ENCODE results near the gene CDCA5. TPM values are rescaled to one million over a fixed set of nuclear protein-coding genes. Genes with fewer than 3 reads are reported as not detected.

The CDCA5 gene
- total RNA-seq, 1 experiment from 2014 or later: 72.1 TPM

- RAD21 ChIA-PET (ENCODE audit: low non-redundant PET in 1 of 2, low total read pairs in 2 of 2, uncharacterized antibody in 2 of 2, unreplicated experiment in 2 of 2): no interaction called here
- Histone ChIP-seq H3K4me2 (ENCODE audit: low read length) (peak overlapping the region; percentile 31; the same call in 1 of the 2 replicates), H3K4me3 (replicated peaks in 1 of 2; ENCODE audit: low read depth in 1 of 2, low read length in 2 of 2) (no peak overlapping the region), H3K27ac (ENCODE audit: low read depth, low read length) (peak overlapping the region; percentile 39), H3K79me2 (ENCODE audit: insufficient read depth, low read length) (peaks cover 72% of the 10 kb centered on the region), H3K9ac (ENCODE audit: low read length) (peak overlapping the region; percentile 15; the same call in 1 of the 2 replicates), H3K9me3 (ENCODE audit: control insufficient read depth in 1 of 2, insufficient read depth in 1 of 2, low read depth in 1 of 2, low read length in 2 of 2) (no peaks in the 10 kb centered on the region), H3K27me3 (ENCODE audit: insufficient read depth, low read length) (no peaks in the 10 kb centered on the region), H2AFZ (ENCODE audit: low read depth, low read length, poor library complexity, severe bottlenecking) (no peak overlapping the region), H3K9me2 (ENCODE audit: insufficient read depth) (no peaks in the 10 kb centered on the region), H3K36me3 (ENCODE audit: control insufficient read depth in 1 of 2, insufficient read depth in 2 of 2, low read length in 2 of 2) (peaks cover 14 to 49% of the 10 kb centered on the region in 2 experiments; a peak in 2 of 4 replicates), H3K4me1 (ENCODE audit: control insufficient read depth in 1 of 2, insufficient read depth in 2 of 2, low read length in 2 of 2) (peaks cover 5 to 24% of the 10 kb centered on the region in 2 experiments; a peak in 3 of 4 replicates), H4K20me1 (ENCODE audit: insufficient read depth) (no peaks in the 10 kb centered on the region)
- no peak for DNase-seq (ENCODE audit: low read depth, low spot score)
- no peak for ATAC-seq
- TF ChIP-seq EGR1 (IDR thresholded peaks at IDR 0.05; ENCODE audit: low read depth): no peak
- intact Hi-C loops (cut with micrococcal nuclease): loop anchor here (5.0 kb wide), 1 partner anchor 67 kb away; the partner anchor contains the start of gene ARL2
- POLR2A ChIA-PET: interaction anchor here (0.8 to 1.5 kb wide), 2 partner anchors 33 to 43 kb away, joined by 3 read pairs; partner anchors contain the start of genes FAU, MRPL49 and TM7SF2
- CTCF ChIA-PET: no interaction called here
- BruUV-seq (replicated peaks): no TSS peak
These were observed 5.0 kb downstream of the CDCA5 start for GRCh38 chr11:65078786-65079342.

DNA sequence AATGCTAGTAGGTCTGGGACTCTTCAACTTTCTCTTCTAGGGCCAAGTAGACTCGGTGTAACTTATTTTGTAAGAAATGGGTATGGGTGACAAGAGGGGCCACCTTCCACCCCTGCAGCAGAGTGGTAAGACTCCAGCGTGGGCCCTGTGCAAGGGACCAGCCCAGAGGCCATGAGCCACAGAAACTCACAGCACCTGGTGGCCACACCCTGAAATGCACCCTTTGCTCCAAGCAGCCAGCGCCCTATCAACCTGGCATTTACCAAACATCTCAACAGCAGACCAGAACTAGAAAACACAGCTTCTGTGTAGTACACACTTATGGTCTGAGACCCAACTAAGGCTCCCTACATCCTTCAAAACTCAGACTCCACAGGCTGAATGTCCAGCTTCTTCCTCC lies 5.7 kb downstream of the CDCA5 start:
- intact Hi-C loops (cut with micrococcal nuclease): loop anchor here (5.0 kb wide), 1 partner anchor 66 kb away; the partner anchor contains the start of gene ARL2
- ATAC-seq: peak; percentile 88
- POLR2A ChIA-PET: interaction anchor here (0.8 kb wide), 1 partner anchor 34 kb away, joined by 3 read pairs; the partner anchor contains the start of gene TM7SF2
- Histone ChIP-seq H3K4me1 (ENCODE audit: control insufficient read depth in 1 of 2, insufficient read depth in 2 of 2, low read length in 2 of 2) (peaks cover 5 to 24% of the 10 kb centered on the region in 2 experiments; a peak in 3 of 4 replicates), H3K79me2 (ENCODE audit: insufficient read depth, low read length) (peaks cover 65% of the 10 kb centered on the region), H3K9me3 (ENCODE audit: control insufficient read depth in 1 of 2, insufficient read depth in 1 of 2, low read depth in 1 of 2, low read length in 2 of 2) (no peaks in the 10 kb centered on the region), H3K4me3 (replicated peaks in 1 of 2; ENCODE audit: low read depth in 1 of 2, low read length in 2 of 2) (no peak overlapping the region), H4K20me1 (ENCODE audit: insufficient read depth) (no peaks in the 10 kb centered on the region), H2AFZ (ENCODE audit: low read depth, low read length, poor library complexity, severe bottlenecking) (no peak overlapping the region), H3K27ac (ENCODE audit: low read depth, low read length) (peak overlapping the region; percentile 39), H3K4me2 (ENCODE audit: low read length) (peak overlapping the region; percentile 31; the same call in 1 of the 2 replicates), H3K9ac (ENCODE audit: low read length) (peak overlapping the region; percentile 15; the same call in 1 of the 2 replicates), H3K36me3 (ENCODE audit: control insufficient read depth in 1 of 2, insufficient read depth in 2 of 2, low read length in 2 of 2) (peaks cover 14 to 49% of the 10 kb centered on the region in 2 experiments; a peak in 2 of 4 replicates), H3K27me3 (ENCODE audit: insufficient read depth, low read length) (no peaks in the 10 kb centered on the region), H3K9me2 (ENCODE audit: insufficient read depth) (no peaks in the 10 kb centered on the region)
- DNase-seq (ENCODE audit: low read depth, low spot score): peak; percentile 29
- RAD21 ChIA-PET (ENCODE audit: low non-redundant PET in 1 of 2, low total read pairs in 2 of 2, uncharacterized antibody in 2 of 2, unreplicated experiment in 2 of 2): no interaction called here
- BruUV-seq (replicated peaks): no TSS peak
- CTCF ChIA-PET: no interaction called here
- TF ChIP-seq ZFX (IDR thresholded peaks at IDR 0.05): no peak
- no peak for TF ChIP-seq ATF3 (IDR thresholded peaks at IDR 0.05)
- TF ChIP-seq REST (IDR thresholded peaks at IDR 0.05; ENCODE audit: low read depth): no peak
- no peak for TF ChIP-seq EZH2phosphoT487 (IDR thresholded peaks at IDR 0.05; ENCODE audit: borderline replicate concordance)
- peak; percentile 52 to 83 (median 78); a peak in 5 of 6 replicates for TF ChIP-seq CTCF (IDR thresholded peaks at IDR 0.05 in 2 of 3, conservative IDR thresholded peaks at IDR 0.05 in 1 of 3; ENCODE audit: borderline replicate concordance in 1 of 3, insufficient read depth in 1 of 3, low read depth in 2 of 3, low read length in 2 of 3)
- TF ChIP-seq CEBPB (IDR thresholded peaks at IDR 0.05; ENCODE audit: low read depth): no peak
- no peak for TF ChIP-seq EGR1 (IDR thresholded peaks at IDR 0.05; ENCODE audit: low read depth)
- TF ChIP-seq JUND (IDR thresholded peaks at IDR 0.05): no peak
- TF ChIP-seq RAD21 (IDR thresholded peaks at IDR 0.05; ENCODE audit: low read depth): peak; percentile 59
